H1 (cell line): ENCODE measurements around the gene MMP24. TPM values are rescaled to one million over a fixed set of nuclear protein-coding genes. Genes with fewer than 3 reads are reported as not detected.

Experiments used
- CTCF ChIA-PET: fragments of 300-600 bp; sonication (Branson Sonifier 250); formaldehyde crosslinking; loops from one replicate; lab custom pipeline; 2021; ENCODE audit not compliant: partially characterized antibody; lab: Charles Lee
- POLR2A ChIA-PET: fragments of 300-600 bp; sonication (Branson Sonifier 250); formaldehyde crosslinking; loops from one replicate; lab custom pipeline; 2021; ENCODE audit warnings: inconsistent platforms; ENCODE audit not compliant: partially characterized antibody; lab: Charles Lee
- DNase-seq, 2 experiments: peaks; one replicate each; pipeline versions ENCODE4 v3.0.0 to v3.0.0-alpha.2; 2010 to 2022; ENCODE audit warnings: low spot score in 2 of 2, low read depth in 1 of 2, mixed read lengths in 1 of 2
- FAIRE-seq: peaks from 2 replicates; lab custom pipeline; 2011; peaks lifted over from hg19 to GRCh38; lab: Jason Lieb, UNC
- H2AFZ ChIP-seq: 2 replicates; pipeline ENCODE4 v1.8.1; 2012; ENCODE audit warnings: low read length, inconsistent platforms
- H2AK5ac ChIP-seq: 2 replicates; pipeline ENCODE4 v1.6.1; 2013; ENCODE audit warnings: low read depth, low read length
- H2BK120ac ChIP-seq: replicated peaks from 2 replicates; pipeline ENCODE3; 2013; ENCODE audit warnings: low read depth, low read length, inconsistent platforms
- H2BK12ac ChIP-seq: 2 replicates; pipeline ENCODE4 v1.6.1; 2013; ENCODE audit warnings: low read depth, low read length
- H2BK15ac ChIP-seq: 2 replicates; pipeline ENCODE4 v1.6.1; 2013; ENCODE audit warnings: low read length
- H2BK20ac ChIP-seq: 2 replicates; pipeline ENCODE4 v1.6.1; 2013; ENCODE audit warnings: low read length
- H2BK5ac ChIP-seq: 2 replicates; pipeline ENCODE4 v1.6.1; 2013; ENCODE audit warnings: low read depth, low read length
- H3K14ac ChIP-seq: 2 replicates; pipeline ENCODE4 v1.6.1; 2013; ENCODE audit warnings: inconsistent platforms; ENCODE audit not compliant: insufficient read length
- H3K18ac ChIP-seq: 2 replicates; pipeline ENCODE4 v1.6.1; 2013; ENCODE audit warnings: low read length; ENCODE audit errors: extremely low read depth
- H3K23ac ChIP-seq: 2 replicates; pipeline ENCODE4 v1.6.1; 2013; ENCODE audit warnings: inconsistent platforms; ENCODE audit not compliant: insufficient read length
- H3K23me2 ChIP-seq: 2 replicates; pipeline ENCODE4 v1.6.1; 2013; ENCODE audit warnings: low read depth, low read length
- H3K27ac ChIP-seq: 2 replicates; pipeline ENCODE4 v1.6.1; 2011; ENCODE audit warnings: low read depth, low read length, inconsistent platforms
- H3K27me3 ChIP-seq, 4 experiments: replicated peaks in 1 of 4; 1 replicate in 1 of 4; 2 replicates in 3 of 4; pipeline versions ENCODE4 v1.6.1 to v1.8.1; 2011 to 2013; ENCODE audit warnings: low read length in 3 of 4, mild to moderate bottlenecking in 3 of 4, inconsistent platforms in 2 of 4, mixed read lengths in 2 of 4, moderate library complexity in 1 of 4; ENCODE audit not compliant: control insufficient read depth in 3 of 4, insufficient read depth in 3 of 4; ENCODE audit errors: extremely low read depth in 1 of 4
- H3K36me3 ChIP-seq, 4 experiments: 2 replicates each; pipeline versions ENCODE4 v1.6.1 to v1.8.1; 2011 to 2013; ENCODE audit warnings: mild to moderate bottlenecking in 4 of 4, low read length in 3 of 4, moderate library complexity in 2 of 4, control low read depth in 1 of 4, inconsistent platforms in 1 of 4; ENCODE audit not compliant: insufficient read depth in 4 of 4, control insufficient read depth in 2 of 4
- H3K4ac ChIP-seq: replicated peaks from 2 replicates; pipeline ENCODE3; 2013; ENCODE audit warnings: low read length, low read depth, mixed read lengths, inconsistent platforms; ENCODE audit not compliant: insufficient read length
- H3K4me1 ChIP-seq, 4 experiments: replicated peaks in 1 of 4; 1 replicate in 1 of 4; 2 replicates in 3 of 4; pipeline versions ENCODE4 v1.6.1 to v1.8.1; 2011 to 2013; ENCODE audit warnings: low read length in 3 of 4, inconsistent platforms in 2 of 4, mixed read lengths in 1 of 4; ENCODE audit not compliant: insufficient read depth in 4 of 4, control insufficient read depth in 3 of 4
- H3K4me2 ChIP-seq, 2 experiments: 2 replicates each; pipeline versions ENCODE4 v1.6.1 to v1.8.1; 2011 to 2013; ENCODE audit warnings: low read depth in 2 of 2, low read length in 2 of 2, control low read depth in 1 of 2, inconsistent platforms in 1 of 2, mild to moderate bottlenecking in 1 of 2; ENCODE audit not compliant: insufficient read depth in 1 of 2
- H3K4me3 ChIP-seq, 4 experiments: fragments of 200-600, 300-600 bp in 1 of 4; sonication (generic), shearing (Covaris generic), sonication (Bioruptor Twin) in 1 of 4; 2 replicates each; pipeline versions ENCODE4 v1.5.1 to v1.8.1; 2011 to 2016; ENCODE audit warnings: low read length in 4 of 4, low read depth in 3 of 4, control low read depth in 2 of 4, inconsistent platforms in 2 of 4, mild to moderate bottlenecking in 2 of 4, mixed read lengths in 1 of 4, moderate library complexity in 1 of 4; ENCODE audit not compliant: insufficient read depth in 2 of 4; ENCODE audit errors: extremely low read depth in 1 of 4
- H3K56ac ChIP-seq: replicated peaks from 2 replicates; pipeline ENCODE3; 2013; ENCODE audit warnings: low read depth, mild to moderate bottlenecking, mixed read lengths, low read length, inconsistent platforms; ENCODE audit not compliant: insufficient read length
- H3K79me1 ChIP-seq: 2 replicates; pipeline ENCODE4 v1.6.1; 2013; ENCODE audit warnings: low read depth, low read length, control low read depth
- H3K79me2 ChIP-seq, 2 experiments: 2 replicates each; pipeline versions ENCODE4 v1.6.1 to v1.8.1; 2012 to 2013; ENCODE audit warnings: low read length in 2 of 2, mild to moderate bottlenecking in 2 of 2, inconsistent platforms in 1 of 2; ENCODE audit not compliant: insufficient read depth in 2 of 2, control insufficient read depth in 1 of 2
- H3K9ac ChIP-seq, 4 experiments: replicated peaks in 1 of 4; 1 replicate in 1 of 4; 2 replicates in 3 of 4; pipeline versions ENCODE4 v1.6.1 to v1.8.1; 2011 to 2013; ENCODE audit warnings: low read depth in 3 of 4, low read length in 3 of 4, control low read depth in 2 of 4, mild to moderate bottlenecking in 2 of 4, moderate library complexity in 2 of 4, inconsistent platforms in 1 of 4; ENCODE audit errors: extremely low read depth in 1 of 4
- H3K9me3 ChIP-seq, 2 experiments: 2 replicates each; pipeline versions ENCODE4 v1.6.1 to v1.8.1; 2012 to 2013; ENCODE audit warnings: mild to moderate bottlenecking in 2 of 2, moderate library complexity in 2 of 2, control low read depth in 1 of 2, inconsistent platforms in 1 of 2, low read depth in 1 of 2, low read length in 1 of 2, mixed read lengths in 1 of 2; ENCODE audit not compliant: insufficient read depth in 2 of 2
- H4K20me1 ChIP-seq, 2 experiments: replicated peaks in 1 of 2; 2 replicates each; pipeline versions ENCODE3 to v1.8.1; 2011 to 2013; ENCODE audit warnings: inconsistent platforms in 2 of 2, low read length in 2 of 2, mild to moderate bottlenecking in 1 of 2; ENCODE audit not compliant: insufficient read depth in 2 of 2, control insufficient read depth in 1 of 2
- H4K5ac ChIP-seq: 2 replicates; pipeline ENCODE4 v1.6.1; 2013; ENCODE audit warnings: low read length, low read depth, mixed read lengths, inconsistent platforms; ENCODE audit not compliant: insufficient read length
- H4K8ac ChIP-seq: 2 replicates; pipeline ENCODE4 v1.8.0; 2013; ENCODE audit warnings: mild to moderate bottlenecking, moderate library complexity, low read length, inconsistent platforms; ENCODE audit not compliant: insufficient read depth; ENCODE audit errors: extremely low read depth
- H4K91ac ChIP-seq: replicated peaks from 2 replicates; pipeline ENCODE3; 2013; ENCODE audit warnings: low read length, mixed read lengths, inconsistent platforms; ENCODE audit not compliant: insufficient read length
- NRF1 ChIP-seq: IDR thresholded peaks from 2 replicates; pipeline ENCODE4 v1.6.1; 2011; ENCODE audit warnings: mild to moderate bottlenecking, low read depth, low read length, improper control_type of control experiment
- POU5F1 ChIP-seq: IDR thresholded peaks from 2 replicates; pipeline ENCODE4 v1.6.1; 2011; ENCODE audit warnings: low read depth, mild to moderate bottlenecking, low read length, moderate library complexity
- SP2 ChIP-seq: IDR thresholded peaks from 2 replicates; pipeline ENCODE4 v1.6.1; 2012; ENCODE audit warnings: mild to moderate bottlenecking, low read length, inconsistent platforms
- ZNF274 ChIP-seq: IDR thresholded peaks from 2 replicates; pipeline ENCODE4 v1.7.0; 2012; ENCODE audit warnings: low read length, borderline replicate concordance; ENCODE audit errors: extremely low read depth
- WGBS, 2 experiments: shearing (Covaris generic) in 1 of 2; methylation state at CpG; one replicate each; pipeline versions ENCODE4 v1.1.6 to v1.1.7; 2013 to 2015; ENCODE audit warnings: low lambda C conversion rate in 2 of 2, mixed read lengths in 2 of 2, inconsistent platforms in 1 of 2, low coverage in 1 of 2, missing lambda C conversion rate in 1 of 2; ENCODE audit not compliant: insufficient replicate concordance in 2 of 2, insufficient coverage in 1 of 2, insufficient read length in 1 of 2; ENCODE audit errors: extremely low coverage in 1 of 2, missing lambda C conversion rate in 1 of 2; 5-methylcytosine and 5-hydroxymethylcytosine counted together
- polyA plus RNA-seq, 7 experiments: library from polyadenylated mRNA; depleted of rRNA in 3 of 7; stranded (reverse) in 5 of 7; unstranded in 2 of 7; fragments of >200 nt in 5 of 7; fragments of 200-250 nt in 2 of 7; gene quantifications; 1 replicate in 5 of 7; 2 replicates in 1 of 7; 4 replicates in 1 of 7; pipeline versions ENCODE4 v1.2.1 to v1.2.3, GENCODE V29; 2011 to 2013; ENCODE audit warnings: missing spikeins in 2 of 7, mixed read lengths in 2 of 7
- total RNA-seq: library from RNA; stranded (reverse); fragmentation: NEBNext Ultra II Directional; extraction: Animal tissue kit (Norgen Biotek cat#: 25700); gene quantifications from 2 replicates; pipeline ENCODE4 v1.2.1, GENCODE V29; 2021

The MMP24 gene
- total and polyA plus RNA-seq, 2 of the 8 experiments (the other 6 are each of a cell fraction or from before 2014, with no cell fraction given): 18.8 to 21.4 TPM

GRCh38 chr20:35318502-35319157 lies 92.1 kb downstream of the MMP24 start:
- H3K23ac ChIP-seq: no peak overlapping the region
- no peak overlapping the region for H2AFZ ChIP-seq
- H4K8ac ChIP-seq: no peak overlapping the region
- DNase-seq (no peak), FAIRE-seq (no peak)
- H3K4me1 ChIP-seq: peaks cover 3 to 9% (median 3%) of the 10 kb centered on the region in 4 experiments; a peak in 6 of 7 replicates
- H3K4me3 ChIP-seq: no peak overlapping the region
- peaks cover 0 to 4% (median 0%) of the 10 kb centered on the region in 4 experiments; a peak in 1 of 8 replicates for H3K36me3 ChIP-seq
- no peak overlapping the region for H4K5ac ChIP-seq
- H2BK120ac ChIP-seq: no peak overlapping the region
- H3K14ac ChIP-seq: no peak overlapping the region
- H3K18ac ChIP-seq: no peak overlapping the region
- H3K79me2 ChIP-seq: no peaks in the 10 kb centered on the region
- no peak overlapping the region for H4K91ac ChIP-seq
- no peak overlapping the region for H2BK15ac ChIP-seq
- TF ChIP-seq ZNF274: no peak
- TF ChIP-seq SP2: no peak
- TF ChIP-seq NRF1: no peak
- no peak for TF ChIP-seq POU5F1
- no peak overlapping the region for H3K4me2 ChIP-seq
- CTCF ChIA-PET: interaction anchor here (1.0 to 7.3 kb wide), 4 partner anchors 11 to 26 kb away, joined by 4 to 106 read pairs (median 16); no protein-coding TSS in a partner anchor
- H3K27ac ChIP-seq: no peak overlapping the region
- POLR2A ChIA-PET: interaction anchor here (1.3 kb wide), 1 partner anchor 11 kb away, joined by 5 read pairs; no protein-coding TSS in a partner anchor
- WGBS, 2 experiments: 86% methylated on average over 6 of the region's 6 CpGs; no CpG with 5 or more reads in 1 of the 2 experiments
- H3K56ac ChIP-seq: no peak overlapping the region
- H3K79me1 ChIP-seq: no peaks in the 10 kb centered on the region; the same call in 1 of the 2 replicates
- H3K27me3 ChIP-seq: no peaks in the 10 kb centered on the region; a peak in 2 of 7 replicates
- no peak overlapping the region for H2BK5ac ChIP-seq
- H2AK5ac ChIP-seq: no peak overlapping the region
- no peak overlapping the region for H3K9ac ChIP-seq
- H3K9me3 ChIP-seq: no peaks in the 10 kb centered on the region
- no peaks in the 10 kb centered on the region for H3K23me2 ChIP-seq
- no peak overlapping the region for H2BK20ac ChIP-seq
- H3K4ac ChIP-seq: no peak overlapping the region
- H2BK12ac ChIP-seq: no peak overlapping the region
- H4K20me1 ChIP-seq: peaks cover 1% of the 10 kb centered on the region in 2 experiments
